Stimulated activated CD4-positive, alpha-beta T cell treated with anti-CD3 and anti-CD28 coated beads, TNF-alpha, amount 100 ng/mL, for 48 hours (primary cell): Measurements from ENCODE around the gene MCTP1.
"Not testable (repeated sequence)": the region's sequence is repeated elsewhere in the genome, so short reads cannot be mapped to it uniquely, and the experiment has no call there.

Experiments used
- DNase-seq, 3 donors: peaks; one replicate each; pipeline ENCODE4 v3.0.0-alpha.2; 2020; ENCODE audit warnings: low read depth in 3 of 3

The MCTP1 gene

DNA sequence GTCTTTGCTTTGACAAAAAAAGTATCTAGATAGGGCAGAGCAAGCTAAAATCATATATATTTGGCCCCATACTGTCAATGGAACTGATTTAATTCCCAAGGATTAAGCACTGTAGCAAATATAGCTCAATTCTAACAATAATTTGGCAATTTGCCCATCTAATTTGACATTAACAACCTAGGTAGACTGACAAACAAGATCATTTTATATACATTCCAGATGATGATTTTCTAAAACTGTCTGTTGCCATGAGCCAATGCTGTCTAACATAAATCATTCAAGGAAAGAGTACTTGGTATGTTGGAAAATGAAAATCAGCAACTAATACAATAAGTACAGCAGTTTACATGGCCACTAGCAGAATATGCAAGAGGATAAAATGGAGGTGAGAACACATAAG lies 32.1 kb downstream of the MCTP1 start:
- DNase-seq, result no peak

DNA sequence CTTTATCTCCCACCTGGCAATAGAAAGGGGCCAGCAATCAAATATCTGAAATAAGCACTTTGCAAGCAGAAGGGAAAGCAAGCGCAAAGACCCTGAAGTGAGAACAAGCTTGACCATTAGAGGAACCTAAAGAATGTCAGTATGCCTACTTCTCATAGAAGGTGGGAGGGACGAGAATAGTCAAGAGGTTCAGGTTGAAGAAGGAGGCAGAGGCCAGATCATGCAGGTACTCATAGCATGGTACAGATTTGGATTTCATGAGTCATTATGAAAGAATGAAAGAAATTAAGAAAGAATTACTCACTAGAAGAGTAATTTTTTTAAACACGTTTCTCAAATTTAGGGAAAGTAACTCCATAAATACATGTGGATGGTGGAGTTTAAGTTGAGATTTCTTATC lies 33.7 kb downstream of the MCTP1 start:
- DNase-seq, result no peak

DNA sequence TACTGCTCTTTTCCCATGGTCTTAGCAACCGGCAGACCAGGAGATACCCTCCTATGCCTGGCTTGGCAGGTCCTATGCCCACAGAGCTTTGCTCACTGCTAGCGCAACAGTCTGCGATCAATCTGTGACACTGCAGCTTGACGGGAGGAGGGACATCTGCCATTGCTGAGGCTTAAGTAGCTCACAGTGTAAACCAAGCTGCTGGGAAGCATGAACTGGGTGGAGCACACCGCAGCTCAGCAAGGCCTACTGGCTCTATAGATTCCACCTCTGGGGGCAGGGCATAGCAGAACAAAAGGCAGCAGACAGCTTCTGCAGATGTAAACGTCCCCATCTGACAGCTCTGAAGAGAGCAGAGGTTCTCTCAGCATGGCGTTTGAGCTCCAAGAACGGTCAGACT lies 40.4 kb downstream of the MCTP1 start:
- DNase-seq, result no peak

DNA sequence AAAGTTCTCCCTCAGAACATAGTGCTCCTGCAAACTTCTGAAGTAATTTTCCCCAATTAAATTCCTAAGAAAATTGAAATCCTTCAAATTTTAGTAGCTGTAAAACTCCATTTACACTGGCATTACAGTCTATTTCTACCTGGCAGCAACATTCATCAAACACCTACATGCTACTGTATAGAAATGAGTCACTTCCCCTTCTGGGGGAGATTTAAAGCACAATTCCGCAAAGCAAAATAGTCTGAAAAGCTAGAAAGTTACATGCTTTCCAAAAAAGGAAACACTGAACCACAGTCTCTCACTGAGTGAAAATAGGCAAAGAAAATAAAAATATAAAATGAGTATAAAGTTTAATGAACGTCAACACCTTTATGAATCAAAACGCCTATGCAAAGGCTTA lies 43.3 kb downstream of the MCTP1 start:
- no peak for DNase-seq

- DNase-seq, result no peak
Observed at GRCh38 chr5:95241161-95241560, 43.7 kb downstream of the MCTP1 start.

DNA sequence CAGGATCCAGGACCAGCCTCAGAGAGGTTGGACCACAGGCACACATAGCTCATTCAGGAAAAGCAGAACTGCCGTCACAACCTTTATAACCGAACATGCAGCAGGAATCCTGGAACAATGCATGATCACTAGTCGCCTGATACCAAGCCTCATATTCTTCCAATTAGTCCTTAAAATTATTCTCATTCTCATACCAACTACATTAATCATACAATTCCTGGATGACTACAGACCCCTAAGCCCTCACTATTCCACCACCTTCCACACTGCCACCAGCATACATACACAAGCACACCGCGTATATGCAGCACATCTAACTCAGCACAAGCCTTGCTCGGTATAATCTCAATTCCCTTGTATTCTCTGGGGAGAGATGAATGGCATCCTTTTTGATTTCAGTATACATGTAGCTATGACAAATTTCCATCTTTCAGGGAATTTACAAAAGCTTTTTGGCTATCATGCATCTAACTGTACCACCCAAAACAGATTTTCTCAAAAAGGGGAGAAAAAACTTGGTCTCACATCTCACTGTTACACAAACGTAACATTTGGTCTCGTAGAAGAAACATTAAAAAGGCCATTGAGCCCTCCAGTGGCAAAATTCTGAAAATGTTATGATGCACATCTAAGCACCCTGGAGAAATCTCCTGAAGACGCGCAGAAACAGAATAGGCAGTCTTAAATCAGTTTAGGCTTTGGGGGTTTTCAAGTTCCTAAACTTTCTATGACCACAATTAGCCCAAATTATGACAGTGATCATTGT lies 46.2 kb downstream of the MCTP1 start:
- no peak for DNase-seq

DNA sequence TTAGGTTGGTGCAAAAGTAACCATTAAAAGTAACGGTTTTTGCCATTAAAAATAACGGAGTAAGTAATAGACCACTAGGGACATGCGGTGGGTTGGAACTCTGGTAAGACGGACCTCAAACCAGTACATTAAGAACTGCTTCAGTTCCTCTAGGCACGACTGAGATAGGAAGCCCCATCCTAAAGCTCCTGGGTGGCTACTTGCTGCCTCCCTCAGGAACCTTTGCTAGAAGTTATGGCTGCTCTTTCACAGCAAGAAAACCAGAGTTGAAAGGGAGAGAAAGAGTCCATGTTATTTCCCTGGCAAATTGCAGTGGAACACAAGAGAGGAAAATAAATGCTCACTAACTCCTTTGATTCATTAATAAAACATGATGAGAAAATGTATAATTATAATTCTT lies 47.6 kb downstream of the MCTP1 start:
- DNase-seq, result no peak

DNA sequence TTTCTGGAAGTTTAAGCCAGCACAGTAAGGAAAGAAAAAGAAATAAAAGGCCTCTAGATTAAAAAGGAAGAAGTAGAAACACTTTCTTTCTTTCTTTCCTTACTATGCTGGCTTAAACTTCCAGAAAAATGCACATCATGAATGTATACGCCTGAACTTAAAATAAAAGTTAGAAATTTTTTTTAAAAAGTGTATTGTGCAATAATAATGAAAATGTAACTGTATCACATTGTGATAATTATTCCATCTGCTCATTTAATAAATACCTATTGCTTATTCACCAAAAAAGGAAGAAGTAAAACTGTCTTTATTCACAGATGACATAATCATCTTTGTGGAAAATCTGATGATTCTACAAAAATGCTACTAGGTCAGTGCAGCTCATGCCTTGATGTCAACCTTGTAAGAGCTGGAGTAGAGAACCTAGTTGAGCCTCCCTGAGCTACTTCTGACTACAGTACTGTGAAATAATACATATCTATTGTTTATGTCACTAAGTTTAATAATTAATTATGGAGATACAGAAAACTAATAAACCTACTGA lies 49.4 kb downstream of the MCTP1 start:
- DNase-seq, result no peak

DNA sequence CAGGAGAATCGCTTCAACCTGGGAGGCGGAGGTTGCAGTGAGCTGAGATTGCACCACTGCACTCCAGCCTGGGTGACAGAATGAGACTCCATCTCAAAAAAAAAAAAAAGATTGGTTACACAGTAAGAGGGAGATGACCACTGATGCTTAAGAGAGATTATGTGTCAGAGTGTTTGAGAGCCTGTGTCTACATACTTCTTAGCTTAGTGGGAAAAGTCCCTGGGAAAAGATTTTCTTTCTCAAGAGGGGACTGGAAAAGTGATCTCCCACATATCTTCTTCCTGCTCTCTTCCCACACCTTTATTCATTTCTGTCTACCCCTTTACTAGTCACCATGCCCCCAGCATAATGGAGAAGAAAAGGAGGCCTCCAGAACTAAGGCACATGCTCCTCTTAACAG lies 55.2 kb downstream of the MCTP1 start:
- no peak for DNase-seq

DNA sequence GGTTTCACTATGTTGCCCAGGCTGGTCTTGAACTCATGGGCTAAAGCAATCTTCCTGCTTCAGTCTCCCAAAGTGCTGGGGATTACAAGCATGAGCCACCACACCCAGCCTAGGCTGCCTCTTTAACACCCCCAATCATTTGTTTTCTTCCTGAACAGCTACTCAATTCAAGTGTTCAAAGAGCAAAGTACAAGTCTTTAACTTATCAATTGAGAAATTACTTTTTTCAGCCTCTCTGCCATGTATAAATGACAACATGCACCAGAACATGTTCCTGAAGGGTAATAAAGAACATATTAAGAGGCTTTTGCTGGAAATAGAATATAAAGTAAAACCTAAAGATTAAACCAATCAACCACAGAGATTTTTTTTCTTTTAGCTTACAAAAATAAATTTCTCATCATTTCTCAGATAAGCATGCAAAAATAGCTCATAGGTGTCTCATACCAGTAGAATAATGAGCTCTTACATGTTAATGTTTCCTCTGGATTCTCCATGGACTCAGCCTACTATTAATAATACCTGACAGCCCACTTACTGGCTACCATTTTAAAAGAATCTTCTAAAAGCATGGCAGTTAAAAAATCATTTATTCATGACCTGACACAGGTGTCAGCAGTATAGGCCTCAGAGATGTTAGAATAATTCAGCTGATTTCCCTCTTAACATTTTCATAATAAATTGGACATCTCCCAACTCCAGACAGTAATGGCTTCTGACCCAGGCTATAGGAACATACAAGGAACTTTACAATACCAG lies 60.0 kb downstream of the MCTP1 start:
- no peak for DNase-seq

DNA sequence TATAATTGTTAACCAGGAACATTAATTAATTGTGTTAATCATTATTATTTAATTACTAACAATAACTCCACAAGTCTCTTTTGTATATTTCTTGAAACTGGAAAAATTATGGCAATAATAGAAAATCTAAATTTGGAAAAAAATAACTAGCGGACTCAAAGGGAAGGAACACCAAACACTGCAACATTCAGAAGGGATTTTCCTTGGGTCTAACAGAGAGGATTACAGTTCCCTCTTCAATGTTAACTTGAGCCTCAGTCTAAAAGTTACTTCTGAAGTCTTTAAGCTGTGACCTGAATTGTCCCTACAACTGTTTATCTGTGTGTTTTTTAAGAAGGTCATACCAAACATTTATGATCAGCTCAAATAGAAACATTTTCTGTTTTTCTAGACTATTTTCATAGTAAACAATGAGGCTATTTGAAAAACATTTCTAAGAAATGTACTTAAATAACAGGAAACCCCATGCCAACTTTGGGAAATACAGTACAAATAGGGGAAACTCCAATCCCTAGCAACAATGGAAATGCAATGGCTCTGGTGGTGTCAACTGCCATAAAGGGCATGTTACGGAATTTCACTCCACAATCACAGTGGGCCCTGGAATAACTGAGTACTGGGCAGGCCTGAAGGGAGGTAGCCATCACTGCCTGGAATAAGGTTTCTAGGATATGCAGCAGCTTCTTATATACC lies 61.2 kb downstream of the MCTP1 start:
- no peak for DNase-seq

DNA sequence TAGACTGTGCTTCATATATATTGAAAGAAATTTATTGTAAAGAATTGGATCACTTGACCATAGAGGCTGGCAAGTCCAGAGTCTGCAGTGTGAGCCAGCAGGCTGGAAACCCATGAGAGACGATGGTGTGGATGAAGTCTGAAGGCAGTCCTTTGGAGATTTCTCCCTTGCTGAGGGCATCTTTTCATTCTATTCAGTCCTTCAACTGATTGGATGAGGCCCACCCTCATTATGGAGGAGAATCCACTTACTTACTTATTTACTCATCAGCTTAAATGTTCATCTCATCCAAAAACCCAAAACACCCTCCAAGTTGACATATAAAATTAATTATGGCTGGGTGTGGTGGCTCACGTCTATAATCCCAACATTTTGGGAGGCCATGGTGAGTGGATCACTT lies 62.1 kb downstream of the MCTP1 start:
- DNase-seq, result no peak

GRCh38 chr5:95221234-95221633 lies 63.7 kb downstream of the MCTP1 start:
- DNase-seq, result no peak

DNA sequence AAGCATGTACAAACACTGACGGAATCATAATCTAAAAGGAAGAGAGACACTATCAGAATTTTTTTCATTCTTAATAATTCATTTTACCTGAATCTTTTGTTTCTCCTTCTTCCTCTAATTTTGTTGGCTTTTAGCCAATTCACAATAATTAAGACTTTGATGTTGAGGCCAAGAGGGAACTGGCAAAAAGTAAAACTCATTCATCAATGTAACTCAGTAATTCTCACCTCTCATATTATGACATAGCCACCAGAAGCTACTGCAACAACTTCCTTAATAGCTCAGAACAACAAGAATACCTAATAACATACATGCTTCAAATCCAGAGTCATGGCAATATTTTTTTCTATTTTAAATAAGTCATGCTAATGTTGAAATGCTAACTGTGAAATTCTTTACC lies 64.5 kb downstream of the MCTP1 start:
- DNase-seq, result no peak

DNA sequence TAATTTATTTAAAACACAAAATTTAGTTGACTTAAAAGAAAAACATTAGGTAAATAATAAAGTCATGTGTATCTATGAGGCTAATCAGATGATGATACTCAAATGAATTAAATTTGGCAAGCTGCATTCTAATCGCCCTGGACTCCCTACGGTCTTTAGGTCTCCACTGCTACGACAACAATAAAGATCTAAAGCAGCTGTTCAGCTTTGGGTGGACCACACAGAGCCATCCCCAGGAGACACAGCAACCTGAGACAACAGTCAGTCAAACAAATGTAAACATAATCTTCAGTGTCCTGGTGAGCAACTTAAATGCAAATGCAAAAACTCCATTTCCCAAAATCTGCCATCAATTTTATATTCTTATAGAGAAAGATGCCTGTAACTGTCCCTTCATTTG lies 65.5 kb downstream of the MCTP1 start:
- no peak for DNase-seq

DNA sequence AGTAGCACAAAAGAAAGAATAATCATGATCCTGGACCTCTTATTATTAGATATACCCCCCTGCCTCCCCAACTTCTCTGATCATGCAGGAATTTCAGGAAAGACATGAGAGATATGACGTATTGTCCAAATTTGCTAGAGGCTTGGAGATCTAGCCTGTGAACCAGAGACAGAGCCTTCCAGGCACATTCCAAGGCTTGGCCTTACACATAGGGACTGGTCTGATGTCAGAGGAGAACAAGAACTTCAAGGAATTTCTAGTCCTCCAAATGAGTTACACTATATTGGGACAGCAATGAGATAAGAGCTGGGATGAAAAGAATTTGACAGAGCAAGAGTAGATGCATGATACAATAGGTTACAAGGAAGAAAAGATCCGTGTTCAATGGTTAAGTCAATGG lies 67.0 kb downstream of the MCTP1 start:
- DNase-seq, result no peak

DNA sequence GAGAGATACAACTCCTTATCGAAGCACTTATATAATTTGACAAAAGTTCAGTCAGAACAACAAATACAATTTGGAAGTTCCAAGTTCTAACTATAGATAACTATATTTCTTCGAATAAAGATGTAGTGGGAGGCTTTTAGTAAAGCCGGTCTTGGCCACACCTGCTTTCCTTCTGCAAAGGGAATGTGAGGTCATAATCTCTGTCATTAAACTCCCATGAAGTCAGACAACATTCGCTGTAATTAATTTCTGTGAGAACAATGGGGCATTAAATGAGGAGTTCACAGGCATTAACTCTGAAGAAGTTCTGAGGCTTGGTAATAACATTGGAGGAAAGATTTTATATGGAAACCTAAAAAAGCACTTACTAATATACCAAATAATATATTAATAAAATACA lies 67.5 kb downstream of the MCTP1 start:
- DNase-seq, result no peak

DNA sequence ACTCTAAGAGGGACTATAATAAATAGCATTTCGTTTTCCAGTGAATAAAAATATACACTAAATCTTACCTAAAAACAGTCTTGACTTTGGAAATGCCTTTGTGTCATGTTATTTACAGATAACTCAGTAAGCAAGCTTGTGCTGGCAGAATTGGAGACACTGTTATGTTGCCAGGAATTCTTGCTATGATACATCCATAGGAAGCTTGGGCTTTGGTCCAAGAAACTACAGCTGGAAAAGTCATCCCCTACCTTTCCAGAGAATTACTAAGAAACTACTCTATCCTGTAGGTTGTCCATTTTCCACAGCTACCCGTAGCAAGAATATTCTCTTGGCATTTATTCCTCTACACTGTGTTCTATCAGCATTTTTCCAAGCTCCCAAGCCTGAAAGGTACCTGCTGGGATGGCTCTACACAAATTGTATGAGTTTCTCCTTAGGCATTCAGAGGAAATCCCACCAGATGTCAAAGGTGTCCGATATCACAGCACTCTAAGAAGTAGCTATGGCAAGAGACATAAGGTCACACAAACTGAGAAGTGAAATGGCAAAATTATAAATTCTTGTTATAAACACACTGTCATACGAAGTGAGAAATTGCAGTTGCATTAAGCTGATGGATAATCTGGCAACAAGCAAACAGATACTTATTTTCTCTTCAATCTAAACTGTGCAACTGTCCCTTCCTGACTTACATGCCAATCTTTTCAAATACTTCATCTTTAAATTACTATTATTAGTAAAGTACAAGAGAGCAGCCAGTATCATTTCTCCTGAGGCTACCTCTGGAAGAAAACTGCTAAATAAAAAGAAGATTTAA lies 68.5 kb downstream of the MCTP1 start:
- DNase-seq, result no peak

DNA sequence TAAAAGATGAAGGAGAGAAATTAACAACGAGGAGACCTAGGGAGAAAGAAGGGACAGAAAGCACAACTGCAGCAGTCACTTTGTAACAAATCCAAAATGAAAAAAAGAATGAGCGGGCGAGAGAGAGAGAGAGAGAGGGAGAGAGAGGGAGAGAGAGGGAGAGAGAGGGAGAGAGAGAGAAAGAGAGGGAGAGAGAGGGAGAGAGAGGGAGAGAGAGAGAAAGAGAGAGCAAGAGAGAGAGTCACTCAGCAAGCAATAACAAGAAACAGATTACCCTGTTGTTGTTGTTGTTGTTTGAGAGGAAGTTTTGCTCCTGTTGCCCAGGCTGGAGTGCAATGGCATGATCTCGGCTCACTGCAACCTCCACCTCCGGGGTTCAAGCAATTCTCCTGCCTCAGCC lies 77.1 kb downstream of the MCTP1 start:
- DNase-seq, result not testable (repeated sequence)

GRCh38 chr5:95194856-95195255 lies 90.0 kb downstream of the MCTP1 start:
- DNase-seq, result no peak

GRCh38 chr5:95191330-95191729 lies 93.6 kb downstream of the MCTP1 start:
- DNase-seq, result no peak

DNA sequence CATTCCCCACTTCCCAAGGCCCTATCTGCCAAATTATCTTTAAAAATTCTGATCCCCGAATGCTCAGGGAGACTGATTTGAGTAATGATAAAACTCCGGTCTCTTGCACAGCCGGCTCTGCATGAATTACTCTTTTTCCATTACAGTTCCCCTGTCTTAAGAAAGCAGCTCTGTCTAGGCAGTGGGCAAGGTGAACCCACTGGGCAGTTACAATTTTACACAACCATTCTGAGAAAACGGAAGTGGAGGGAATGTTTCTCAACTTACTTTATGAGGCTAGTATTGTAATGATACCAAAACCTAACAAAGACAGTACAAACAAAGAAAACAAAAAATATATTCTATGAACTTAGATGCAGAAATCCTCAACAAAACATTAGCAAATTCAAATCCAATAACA lies 100.0 kb downstream of the MCTP1 start:
- no peak for DNase-seq
